ENCODE measurements around the gene HS6ST1.

- no peak for TF ChIP-seq CTCF (conservative IDR thresholded peaks at IDR 0.05; ENCODE audit: low read length)
- TF ChIP-seq EZH2phosphoT487 (IDR thresholded peaks at IDR 0.05; ENCODE audit: borderline replicate concordance, low read depth, low read length): no peak
Measured at GRCh38 chr2:128300151-128301020, 18.3 kb downstream of the HS6ST1 start.
